Activated CD4-positive, alpha-beta T cell treated with anti-CD3 and anti-CD28 coated beads for 36 hours (primary cell): ENCODE results near the gene TXNRD2. TPM values are rescaled to one million over a fixed set of nuclear protein-coding genes. Genes with fewer than 3 reads are reported as not detected.

Experiments used
- ATAC-seq: fragments of 200-7000 bp; cut with Tn5 transposase; one replicate; pipeline ENCODE4 v1.10.0; 2021; ENCODE audit warnings: mild to moderate bottlenecking, moderate library complexity
- CTCF ChIA-PET: fragments of 350-600 bp; sonication (Branson Sonifier 250); formaldehyde crosslinking; loops from one replicate; lab custom pipeline; 2021; ENCODE audit warnings: antibody characterized with exemption; lab: Charles Lee
- POLR2A ChIA-PET: fragments of 350-600 bp; sonication (Branson Sonifier 250); formaldehyde crosslinking; loops from one replicate; lab custom pipeline; 2021; ENCODE audit warnings: antibody characterized with exemption, inconsistent platforms; lab: Charles Lee
- DNase-seq: peaks from one replicate; pipeline ENCODE4 v3.0.0-alpha.2; 2020
- H3K27ac Mint-ChIP-seq: one replicate; pipeline ENCODE4 v1.8.0; 2021; ENCODE audit warnings: mixed read lengths
- H3K27me3 Mint-ChIP-seq: one replicate; pipeline ENCODE4 v1.8.0; 2021; ENCODE audit warnings: mixed read lengths
- H3K36me3 Mint-ChIP-seq: one replicate; pipeline ENCODE4 v1.8.0; 2021; ENCODE audit warnings: low read depth, mixed read lengths
- H3K4me1 Mint-ChIP-seq: one replicate; pipeline ENCODE4 v1.8.0; 2021; ENCODE audit warnings: mixed read lengths
- H3K4me3 Mint-ChIP-seq: one replicate; pipeline ENCODE4 v1.8.0; 2021; ENCODE audit warnings: mild to moderate bottlenecking, moderate library complexity, mixed read lengths
- H3K9me3 Mint-ChIP-seq: one replicate; pipeline ENCODE4 v1.8.0; 2021; ENCODE audit warnings: low read depth, mixed read lengths
- intact Hi-C, 2 experiments: fragments of 100-400 bp; cut with DNase I in 1 of 2; cut with micrococcal nuclease in 1 of 2; formaldehyde crosslinking; loops; one replicate each; pipeline versions ENCODE4 v1.14.2 to v1.15.1; 2022 to 2024; cut with DNase I, micrococcal nuclease
- total RNA-seq, 2 experiments: library from RNA; stranded (reverse); gene quantifications; one replicate each; pipeline ENCODE4 v1.2.3, GENCODE V29; 2021

Gene TXNRD2
- 10 to 100 TPM; 24.1 to 25.3 TPM for total RNA-seq

DNA sequence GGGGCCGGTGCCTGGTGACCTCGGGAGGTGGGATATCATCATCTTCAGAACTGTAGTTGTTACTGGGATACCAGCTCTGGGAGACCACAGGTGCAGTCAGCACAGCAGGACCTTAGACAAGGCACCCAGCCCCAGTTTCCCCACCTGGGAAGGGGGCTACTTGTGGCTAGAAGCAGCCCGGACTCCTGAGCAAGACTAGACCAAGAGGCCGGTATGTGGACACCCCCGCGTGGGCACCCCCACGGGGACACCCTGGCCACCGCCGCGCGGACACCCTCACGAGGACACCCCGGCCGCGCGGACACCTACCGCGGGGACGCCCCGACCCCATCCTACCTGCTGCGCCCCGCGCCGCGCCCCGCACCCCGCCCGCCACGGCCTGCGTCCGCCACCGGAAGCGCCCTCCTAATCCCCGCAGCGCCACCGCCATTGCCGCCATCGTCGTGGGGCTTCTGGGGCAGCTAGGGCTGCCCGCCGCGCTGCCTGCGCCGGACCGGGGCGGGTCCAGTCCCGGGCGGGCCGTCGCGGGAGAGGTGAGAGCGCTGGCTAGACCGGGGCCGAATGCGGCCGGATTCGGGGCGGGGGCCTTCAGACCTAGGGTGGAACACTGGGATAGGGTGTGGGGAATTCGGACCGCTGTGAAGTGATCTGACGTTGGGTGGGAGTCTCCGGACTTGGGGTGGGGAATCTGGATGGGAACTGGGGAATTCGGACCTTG lies at the start of gene TXNRD2, which contains the start of gene COMT:
Gene TXNRD2, minus strand, starts transcription at position 454 of the 718 bp plus-strand sequence. Its CDS starts 15 bp downstream, at position 439.
Gene COMT, plus strand, starts transcription at position 408 of the 718 bp plus-strand sequence. CDS start 20,755 bp downstream, outside the sequence.
- DNase-seq, result peak; percentile 83
- CTCF ChIA-PET, result interaction anchor here (2.8 kb wide), 1 partner anchor 13 kb away, joined by 9 read pairs; no protein-coding TSS in a partner anchor
- peak; percentile 85 for ATAC-seq
- H3K27me3 Mint-ChIP-seq, result no peaks in the 10 kb centered on the region
- H3K4me1 Mint-ChIP-seq, result peaks cover 27% of the 10 kb centered on the region
- peaks cover 6% of the 10 kb centered on the region for H3K9me3 Mint-ChIP-seq
- peak within 1 kb of the TSS; percentile 98 for H3K4me3 Mint-ChIP-seq
- H3K36me3 Mint-ChIP-seq, result peaks cover 33% of the 10 kb centered on the region
- peak within 1 kb of the TSS; percentile 98 for H3K27ac Mint-ChIP-seq
- intact Hi-C loops, result loop anchor here (1.0 to 5.0 kb wide), 6 partner anchors 49 to 764 kb away; partner anchors contain the start of genes GNB1L (in 1 of the 2), RTL10 (in 1 of the 2), SLC25A1 (in 1 of the 2) and TANGO2 (in 1 of the 2)
- POLR2A ChIA-PET, result no interaction called here

DNA sequence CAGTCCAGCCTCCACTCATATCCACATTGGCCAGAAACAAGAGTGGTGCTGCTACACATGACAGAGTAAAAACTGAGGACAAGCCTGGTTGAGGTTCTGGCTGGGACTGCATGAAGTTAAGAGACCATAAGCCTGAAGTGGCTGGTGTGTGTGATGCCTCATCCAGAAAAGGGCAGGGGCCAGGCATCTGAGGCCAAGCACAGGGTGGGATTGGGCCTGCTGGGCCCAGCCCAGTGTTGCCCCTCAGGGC lies 49.7 kb upstream of the TXNRD2 start:
- ATAC-seq, result no peak
- POLR2A ChIA-PET, result no interaction called here
- no peaks in the 10 kb centered on the region for H3K4me1 Mint-ChIP-seq
- H3K4me3 Mint-ChIP-seq, result no peak overlapping the region
- no peaks in the 10 kb centered on the region for H3K27me3 Mint-ChIP-seq
- intact Hi-C loops, result no loop called here
- no peaks in the 10 kb centered on the region for H3K36me3 Mint-ChIP-seq
- H3K27ac Mint-ChIP-seq, result no peak overlapping the region
- DNase-seq, result no peak
- CTCF ChIA-PET, result interaction anchor here (2.1 kb wide), 1 partner anchor 20 kb away, joined by 6 read pairs; no protein-coding TSS in a partner anchor
- no peaks in the 10 kb centered on the region for H3K9me3 Mint-ChIP-seq

- CTCF ChIA-PET, result interaction anchor here (2.1 kb wide), 1 partner anchor 19 kb away, joined by 6 read pairs; no protein-coding TSS in a partner anchor
- H3K27me3 Mint-ChIP-seq, result no peaks in the 10 kb centered on the region
Observed at GRCh38 chr22:19990609-19991394, 49.2 kb upstream of the TXNRD2 start.

DNA sequence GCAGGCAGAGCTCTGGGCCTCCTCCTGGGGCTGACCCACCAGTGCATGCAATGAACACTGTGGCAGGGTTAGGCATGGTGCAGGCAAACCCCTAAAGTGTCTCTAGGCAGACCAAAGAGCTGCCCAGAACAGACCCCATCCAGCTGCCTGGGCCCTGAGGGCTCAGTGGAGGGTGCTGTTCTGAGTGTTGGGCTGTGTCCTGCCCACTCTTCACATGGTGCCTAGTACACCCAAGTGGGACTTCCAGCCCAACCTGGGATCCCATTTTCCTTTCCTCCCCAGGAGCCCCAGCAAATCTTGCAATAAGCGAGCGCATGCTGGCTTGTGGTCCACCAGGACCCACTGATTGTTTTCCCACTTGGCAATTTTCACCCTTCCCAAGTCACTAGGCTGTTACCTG lies 48.6 kb upstream of the TXNRD2 start:
- CTCF ChIA-PET, result interaction anchor here (2.1 kb wide), 1 partner anchor 19 kb away, joined by 6 read pairs; no protein-coding TSS in a partner anchor
- POLR2A ChIA-PET, result no interaction called here

More at GRCh38 chr22:19990609-19991394, 49.2 kb upstream of the TXNRD2 start:
- POLR2A ChIA-PET, result no interaction called here
- Mint-ChIP-seq H3K36me3 (no peaks in the 10 kb centered on the region), H3K9me3 (no peaks in the 10 kb centered on the region), H3K27ac (no peak overlapping the region), H3K4me1 (no peaks in the 10 kb centered on the region), H3K4me3 (no peak overlapping the region)
- DNase-seq (no peak), ATAC-seq (no peak)
- intact Hi-C loops, result no loop called here

GRCh38 chr22:19989725-19990067 lies 48.1 kb upstream of the TXNRD2 start:
- no peaks in the 10 kb centered on the region for H3K4me1 Mint-ChIP-seq
- H3K27me3 Mint-ChIP-seq, result no peaks in the 10 kb centered on the region
- no peaks in the 10 kb centered on the region for H3K9me3 Mint-ChIP-seq
- no peak for DNase-seq
- intact Hi-C loops, result loop anchor here in 1 of 2 experiments (10.0 kb wide), 1 partner anchor 465 kb away; no protein-coding TSS in a partner anchor
- no peak overlapping the region for H3K4me3 Mint-ChIP-seq
- no peaks in the 10 kb centered on the region for H3K36me3 Mint-ChIP-seq
- H3K27ac Mint-ChIP-seq, result no peak overlapping the region
- POLR2A ChIA-PET, result no interaction called here
- ATAC-seq, result no peak
- CTCF ChIA-PET, result interaction anchor here (2.1 kb wide), 1 partner anchor 18 kb away, joined by 6 read pairs; no protein-coding TSS in a partner anchor

More for the DNA sequence above, 48.6 kb upstream of the TXNRD2 start:
- intact Hi-C loops, result no loop called here
- Mint-ChIP-seq H3K4me1 (no peaks in the 10 kb centered on the region), H3K27me3 (no peaks in the 10 kb centered on the region), H3K27ac (no peak overlapping the region), H3K36me3 (no peaks in the 10 kb centered on the region), H3K4me3 (no peak overlapping the region), H3K9me3 (no peaks in the 10 kb centered on the region)
- ATAC-seq (no peak), DNase-seq (no peak)

DNA sequence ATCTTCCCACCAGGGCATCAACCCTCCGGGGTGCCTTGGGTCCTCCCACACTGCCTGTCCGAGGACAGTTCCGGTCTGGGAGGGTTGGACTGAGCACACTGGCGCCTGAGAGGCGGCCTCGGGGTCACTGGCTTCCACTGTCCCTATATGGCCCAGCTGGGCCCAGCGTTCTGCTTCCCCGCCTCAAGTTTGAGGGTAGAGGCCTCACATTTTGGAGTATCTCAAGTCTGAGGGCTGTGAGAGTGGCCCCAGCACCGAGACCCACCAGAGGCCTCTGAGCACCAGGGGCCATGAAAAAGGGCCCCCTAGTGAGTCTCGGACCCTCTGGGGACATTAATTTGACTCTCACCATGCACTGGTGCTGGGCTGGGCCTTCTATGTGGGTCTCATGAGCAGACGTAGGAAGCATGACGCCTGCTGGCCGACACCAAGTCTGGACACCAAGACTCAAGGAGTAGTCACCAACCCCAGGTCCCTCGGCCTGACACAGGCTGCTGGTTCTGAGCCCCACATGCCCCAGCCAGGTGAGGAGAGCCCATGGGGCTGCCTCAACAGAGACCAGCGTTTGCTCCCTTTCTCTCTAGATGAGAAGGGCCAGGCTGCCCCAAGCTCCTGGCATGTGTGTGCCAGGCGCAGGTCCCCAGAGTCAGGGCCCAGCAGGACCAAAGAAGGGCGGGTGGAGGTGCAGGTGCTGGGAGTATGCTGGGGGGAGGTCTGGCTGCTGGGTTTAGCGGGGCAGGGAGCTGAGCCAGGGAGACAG lies 47.5 kb upstream of the TXNRD2 start:
- intact Hi-C loops, result loop anchor here in 1 of 2 experiments (10.0 kb wide), 1 partner anchor 466 kb away; no protein-coding TSS in a partner anchor
- Mint-ChIP-seq H3K4me3 (no peak overlapping the region), H3K27ac (no peak overlapping the region), H3K9me3 (no peaks in the 10 kb centered on the region), H3K27me3 (no peaks in the 10 kb centered on the region), H3K4me1 (no peaks in the 10 kb centered on the region), H3K36me3 (no peaks in the 10 kb centered on the region)
- POLR2A ChIA-PET, result no interaction called here
- CTCF ChIA-PET, result interaction anchor here (0.6 to 2.1 kb wide), 2 partner anchors 18 to 56 kb away, joined by 3 to 6 read pairs; no protein-coding TSS in a partner anchor
- no peak for DNase-seq
- no peak for ATAC-seq

GRCh38 chr22:19988331-19988808 lies 46.8 kb upstream of the TXNRD2 start:
- POLR2A ChIA-PET, result no interaction called here
- Mint-ChIP-seq H3K4me1 (no peaks in the 10 kb centered on the region), H3K4me3 (no peak overlapping the region), H3K27me3 (no peaks in the 10 kb centered on the region), H3K9me3 (no peaks in the 10 kb centered on the region), H3K36me3 (no peaks in the 10 kb centered on the region), H3K27ac (no peak overlapping the region)
- intact Hi-C loops, result loop anchor here in 1 of 2 experiments (10.0 kb wide), 1 partner anchor 466 kb away; no protein-coding TSS in a partner anchor
- ATAC-seq, result no peak
- CTCF ChIA-PET, result no interaction called here
- no peak for DNase-seq

GRCh38 chr22:19987394-19988306 lies 46.0 kb upstream of the TXNRD2 start:
- intact Hi-C loops, result loop anchor here in 1 of 2 experiments (1.0 to 10.0 kb wide), 5 partner anchors 29 to 467 kb away; partner anchors contain the start of genes ARVCF, TANGO2 and ZDHHC8
- H3K4me1 Mint-ChIP-seq, result no peaks in the 10 kb centered on the region
- H3K36me3 Mint-ChIP-seq, result no peaks in the 10 kb centered on the region
- DNase-seq (no peak), ATAC-seq (no peak)
- H3K27me3 Mint-ChIP-seq, result no peaks in the 10 kb centered on the region
- CTCF ChIA-PET, result interaction anchor here (1.8 kb wide), 1 partner anchor 18 kb away, joined by 4 read pairs; no protein-coding TSS in a partner anchor
- no peak overlapping the region for H3K27ac Mint-ChIP-seq
- peak overlapping the region; percentile 6 for H3K4me3 Mint-ChIP-seq
- no peaks in the 10 kb centered on the region for H3K9me3 Mint-ChIP-seq
- POLR2A ChIA-PET, result no interaction called here

GRCh38 chr22:19986410-19987341 lies 45.1 kb upstream of the TXNRD2 start:
- DNase-seq (peak; percentile 84), ATAC-seq (peak; percentile 88)
- intact Hi-C loops, result loop anchor here in 1 of 2 experiments (1.0 to 10.0 kb wide), 5 partner anchors 30 to 468 kb away; partner anchors contain the start of genes ARVCF, TANGO2 and ZDHHC8
- H3K4me1 Mint-ChIP-seq, result no peaks in the 10 kb centered on the region
- CTCF ChIA-PET, result interaction anchor here (0.6 to 1.8 kb wide), 4 partner anchors 17 to 356 kb away, joined by 3 to 4 read pairs (median 3); no protein-coding TSS in a partner anchor
- H3K27ac Mint-ChIP-seq, result no peak overlapping the region
- no peak overlapping the region for H3K4me3 Mint-ChIP-seq
- no peaks in the 10 kb centered on the region for H3K36me3 Mint-ChIP-seq
- H3K9me3 Mint-ChIP-seq, result no peaks in the 10 kb centered on the region
- H3K27me3 Mint-ChIP-seq, result no peaks in the 10 kb centered on the region
- POLR2A ChIA-PET, result no interaction called here
